Measurements from ENCODE around the gene MUC15.

MUC15 gene

GRCh38 chr11:26553182-26553581 lies 18.9 kb downstream of the MUC15 start:
- TF ChIP-seq CTCF (IDR thresholded peaks at IDR 0.05; ENCODE audit: borderline replicate concordance, insufficient read depth, low read depth, low read length), result no peak
- H3K4me3 ChIP-seq (ENCODE audit: low read depth, low read length), result no peak overlapping the region

- H3K4me3 ChIP-seq (ENCODE audit: low read depth, low read length), result no peak overlapping the region
Measured at GRCh38 chr11:26551186-26551801, 20.8 kb downstream of the MUC15 start.

GRCh38 chr11:26550022-26550421 lies 22.0 kb downstream of the MUC15 start:
- no peak for TF ChIP-seq CTCF (IDR thresholded peaks at IDR 0.05; ENCODE audit: borderline replicate concordance, insufficient read depth, low read depth, low read length)
- no peak overlapping the region for H3K4me3 ChIP-seq (ENCODE audit: low read depth, low read length)

More at GRCh38 chr11:26551186-26551801, 20.8 kb downstream of the MUC15 start:
- peak; percentile 12; the same call in 1 of the 2 replicates for TF ChIP-seq CTCF (IDR thresholded peaks at IDR 0.05; ENCODE audit: borderline replicate concordance, insufficient read depth, low read depth, low read length)

GRCh38 chr11:26549176-26549575 lies 22.9 kb downstream of the MUC15 start:
- no peak for TF ChIP-seq CTCF (IDR thresholded peaks at IDR 0.05; ENCODE audit: borderline replicate concordance, insufficient read depth, low read depth, low read length)
- H3K4me3 ChIP-seq (ENCODE audit: low read depth, low read length), result no peak overlapping the region

- no peak for TF ChIP-seq CTCF (IDR thresholded peaks at IDR 0.05; ENCODE audit: borderline replicate concordance, insufficient read depth, low read depth, low read length)
- H3K4me3 ChIP-seq (ENCODE audit: low read depth, low read length), result no peak overlapping the region
Measured at GRCh38 chr11:26541870-26542269, 30.2 kb downstream of the MUC15 start.

GRCh38 chr11:26539517-26539916 lies 32.5 kb downstream of the MUC15 start:
- no peak overlapping the region for H3K4me3 ChIP-seq (ENCODE audit: low read depth, low read length)
- TF ChIP-seq CTCF (IDR thresholded peaks at IDR 0.05; ENCODE audit: borderline replicate concordance, insufficient read depth, low read depth, low read length), result no peak

GRCh38 chr11:26537341-26537740 lies 34.7 kb downstream of the MUC15 start:
- no peak for TF ChIP-seq CTCF (IDR thresholded peaks at IDR 0.05; ENCODE audit: borderline replicate concordance, insufficient read depth, low read depth, low read length)
- no peak overlapping the region for H3K4me3 ChIP-seq (ENCODE audit: low read depth, low read length)

Data from GM12875 (cell line).